ENCODE measurements around the gene AKR1B1. TPM values are rescaled to one million over a fixed set of nuclear protein-coding genes. Genes with fewer than 3 reads are reported as not detected.

Gene AKR1B1
- total RNA-seq, 2 donors from 2014 or later, result 30.5 to 75.0 TPM

- Histone ChIP-seq H3K36me3 (peaks cover 0 to 8% of the 10 kb centered on the region in 2 donors), H3K4me1 (replicated peaks) (no peaks in the 10 kb centered on the region), H3K9me3 (no peaks in the 10 kb centered on the region), H3K4me3 (no peak overlapping the region), H3K27ac (no peak overlapping the region), H3K27me3 (replicated peaks; ENCODE audit: insufficient read depth) (no peaks in the 10 kb centered on the region)
- intact Hi-C loops (cut with DNase I), result no loop called here
- 98% methylated on average over 4 of the region's 4 CpGs for WGBS
- no peak for TF ChIP-seq CTCF (IDR thresholded peaks at IDR 0.05)
- no peak for DNase-seq (ENCODE audit: low spot score)
Observed at GRCh38 chr7:134440476-134440875, 18.4 kb downstream of the AKR1B1 start.

GRCh38 chr7:134440067-134440466, 18.8 kb downstream of the AKR1B1 start:
- DNase-seq (ENCODE audit: low spot score), result no peak
- Histone ChIP-seq H3K27ac (no peak overlapping the region), H3K4me1 (replicated peaks) (no peaks in the 10 kb centered on the region), H3K4me3 (no peak overlapping the region), H3K9me3 (no peaks in the 10 kb centered on the region), H3K36me3 (peaks cover 0 to 8% of the 10 kb centered on the region in 2 donors), H3K27me3 (replicated peaks; ENCODE audit: insufficient read depth) (no peaks in the 10 kb centered on the region)
- no peak for TF ChIP-seq POLR2A (IDR thresholded peaks at IDR 0.05)
- intact Hi-C loops (cut with DNase I), result no loop called here
- 96% methylated on average over 8 of the region's 8 CpGs for WGBS

GRCh38 chr7:134438946-134439345, 20.0 kb downstream of the AKR1B1 start:
- H3K36me3 ChIP-seq, result peaks cover 0 to 3% of the 10 kb centered on the region in 2 donors
- no peak overlapping the region for H3K4me3 ChIP-seq
- intact Hi-C loops (cut with DNase I), result no loop called here
- H3K4me1 ChIP-seq (replicated peaks), result no peaks in the 10 kb centered on the region
- H3K9me3 ChIP-seq, result no peaks in the 10 kb centered on the region
- no peak overlapping the region for H3K27ac ChIP-seq
- TF ChIP-seq POLR2A (IDR thresholded peaks at IDR 0.05), result no peak
- no peaks in the 10 kb centered on the region for H3K27me3 ChIP-seq (replicated peaks; ENCODE audit: insufficient read depth)
- WGBS, result 86% methylated on average over 4 of the region's 4 CpGs
- no peak for DNase-seq (ENCODE audit: low spot score)

- intact Hi-C loops (cut with DNase I), result no loop called here
- no peak for TF ChIP-seq CTCF (IDR thresholded peaks at IDR 0.05)
- no peak for TF ChIP-seq POLR2A (IDR thresholded peaks at IDR 0.05)
- TF ChIP-seq POLR2AphosphoS5 (IDR thresholded peaks at IDR 0.05), result no peak
- Histone ChIP-seq H3K4me1 (replicated peaks) (no peaks in the 10 kb centered on the region), H3K9me3 (no peaks in the 10 kb centered on the region), H3K4me3 (no peak overlapping the region), H3K27ac (no peak overlapping the region), H3K27me3 (replicated peaks; ENCODE audit: insufficient read depth) (no peaks in the 10 kb centered on the region), H3K36me3 (no peaks in the 10 kb centered on the region)
- 82% methylated on average over 12 of the region's 12 CpGs for WGBS
- no peak for DNase-seq (ENCODE audit: low spot score)
Observed at GRCh38 chr7:134435161-134435920, 23.6 kb downstream of the AKR1B1 start.

- H3K27me3 ChIP-seq (replicated peaks; ENCODE audit: insufficient read depth), result no peaks in the 10 kb centered on the region
- no peak for TF ChIP-seq POLR2A (IDR thresholded peaks at IDR 0.05)
- TF ChIP-seq CTCF (IDR thresholded peaks at IDR 0.05), result no peak
- TF ChIP-seq POLR2AphosphoS5 (IDR thresholded peaks at IDR 0.05), result no peak
- H3K4me3 ChIP-seq, result no peak overlapping the region
- H3K4me1 ChIP-seq (replicated peaks), result no peaks in the 10 kb centered on the region
- no peak for DNase-seq (ENCODE audit: low spot score)
- no peaks in the 10 kb centered on the region for H3K9me3 ChIP-seq
- no peak overlapping the region for H3K27ac ChIP-seq
- intact Hi-C loops (cut with DNase I), result no loop called here
- no peaks in the 10 kb centered on the region for H3K36me3 ChIP-seq
- 90% methylated on average over 5 of the region's 5 CpGs for WGBS
Observed at GRCh38 chr7:134434701-134435100, 24.2 kb downstream of the AKR1B1 start.

- WGBS, result 89% methylated on average over 4 of the region's 4 CpGs
- Histone ChIP-seq H3K9me3 (no peaks in the 10 kb centered on the region), H3K4me3 (no peak overlapping the region), H3K27ac (no peak overlapping the region), H3K27me3 (replicated peaks; ENCODE audit: insufficient read depth) (no peaks in the 10 kb centered on the region), H3K36me3 (no peaks in the 10 kb centered on the region), H3K4me1 (replicated peaks) (no peaks in the 10 kb centered on the region)
- no peak for TF ChIP-seq POLR2AphosphoS5 (IDR thresholded peaks at IDR 0.05)
- no peak for TF ChIP-seq CTCF (IDR thresholded peaks at IDR 0.05)
- TF ChIP-seq POLR2A (IDR thresholded peaks at IDR 0.05), result no peak
- no peak for DNase-seq (ENCODE audit: low spot score)
- intact Hi-C loops (cut with DNase I), result loop anchor here (2.0 kb wide), 1 partner anchor 173 kb away; no protein-coding TSS in a partner anchor
Observed at GRCh38 chr7:134433430-134433829, 25.5 kb downstream of the AKR1B1 start.

All from prostate gland (tissue), 2 donors.